ENCODE data around the gene CNGA4.
"Not testable (repeated sequence)": the region's sequence is repeated elsewhere in the genome, so short reads cannot be mapped to it uniquely, and the experiment has no call there.

CNGA4 gene

GRCh38 chr11:6263662-6264061 is 24.8 kb downstream of the CNGA4 start:
- no peak for DNase-seq (ENCODE audit: low spot score)

GRCh38 chr11:6268820-6269219 is 29.9 kb downstream of the CNGA4 start:
- no peak for DNase-seq (ENCODE audit: low spot score)

GRCh38 chr11:6269994-6270393 is 31.1 kb downstream of the CNGA4 start:
- DNase-seq (ENCODE audit: low spot score): no peak

- DNase-seq (ENCODE audit: low spot score): no peak
Observed at GRCh38 chr11:6270584-6271246, 31.8 kb downstream of the CNGA4 start.

- DNase-seq (ENCODE audit: low spot score): no peak
Observed at GRCh38 chr11:6271598-6271997, 32.7 kb downstream of the CNGA4 start.

GRCh38 chr11:6273188-6273587 is 34.3 kb downstream of the CNGA4 start:
- DNase-seq (ENCODE audit: low spot score): no peak

GRCh38 chr11:6280809-6281208 is 41.9 kb downstream of the CNGA4 start:
- DNase-seq (ENCODE audit: low spot score): not testable (repeated sequence)

- DNase-seq (ENCODE audit: low spot score): no peak
Observed at GRCh38 chr11:6283453-6284023, 44.6 kb downstream of the CNGA4 start.

- DNase-seq (ENCODE audit: low spot score): no peak
Observed at GRCh38 chr11:6284250-6284649, 45.4 kb downstream of the CNGA4 start.

- no peak for DNase-seq (ENCODE audit: low spot score)
Observed at GRCh38 chr11:6285019-6285418, 46.1 kb downstream of the CNGA4 start.
